K562 (cell line): ENCODE data around the gene FAM168B. TPM values are rescaled to one million over a fixed set of nuclear protein-coding genes. Genes with fewer than 3 reads are reported as not detected.

Experiments used
- ATAC-seq: fragments of 200-7000 bp; cut with Tn5 transposase; 3 replicates; pipeline ENCODE4 v1.9.1; 2020; ENCODE audit warnings: moderate library complexity
- BruUV-seq: library from RNA; stranded (reverse); fragments of 400-500 nt; replicated peaks from 2 replicates; lab custom pipeline; 2021; lab: Mats Ljungman, UMichigan
- CTCF ChIA-PET: fragments of 300-600 bp; formaldehyde crosslinking; extraction: SDS; loops from one replicate; lab custom pipeline; 2021; ENCODE audit warnings: low intra/inter-chr PET ratio; lab: Yijun Ruan, JAX
- POLR2A ChIA-PET: fragments of 300-600, 350-650 bp; sonication (Branson Sonifier 250); formaldehyde crosslinking; extraction: SDS; loops from one replicate; lab custom pipeline; 2021; ENCODE audit warnings: antibody characterized with exemption, inconsistent platforms; lab: Yijun Ruan, JAX
- DNase-seq, 4 experiments: peaks; one replicate each; pipeline versions ENCODE4 v3.0.0 to v3.0.0-alpha.2; 2011 to 2018; ENCODE audit warnings: low spot score in 3 of 4, mixed read lengths in 3 of 4; ENCODE audit errors: extremely low read depth in 1 of 4
- FAIRE-seq: peaks from 2 replicates; lab custom pipeline; 2011; peaks lifted over from hg19 to GRCh38; lab: Jason Lieb, UNC
- H2AFZ ChIP-seq: 2 replicates; pipeline ENCODE4 v1.6.0; 2011; ENCODE audit warnings: low read depth, low read length, control low read depth, inconsistent platforms
- H3K27ac ChIP-seq: fragments of 200-600 bp; 3 replicates; pipeline ENCODE4 v1.8.0; 2011; ENCODE audit warnings: low read depth, mild to moderate bottlenecking, control low read depth, inconsistent platforms, low read length, moderate library complexity, mixed read lengths; ENCODE audit errors: extremely low read depth
- H3K27me3 ChIP-seq, 2 experiments: fragments of 300-600 bp in 1 of 2; 2 replicates in 1 of 2; 3 replicates in 1 of 2; pipeline versions ENCODE4 v1.6.0 to v1.8.0; 2011; ENCODE audit warnings: inconsistent platforms in 2 of 2, low read length in 2 of 2, mild to moderate bottlenecking in 1 of 2, mixed read lengths in 1 of 2, moderate library complexity in 1 of 2; ENCODE audit not compliant: control insufficient read depth in 2 of 2, insufficient read depth in 2 of 2
- H3K36me3 ChIP-seq: fragments of 300-600 bp; 3 replicates; pipeline ENCODE4 v1.8.0; 2011; ENCODE audit warnings: mild to moderate bottlenecking, low read length, inconsistent platforms; ENCODE audit not compliant: control insufficient read depth, insufficient read depth
- H3K4me1 ChIP-seq, 2 experiments: fragments of 200-600 bp in 1 of 2; replicated peaks in 1 of 2; 2 replicates in 1 of 2; 3 replicates in 1 of 2; pipeline versions ENCODE4 v1.5.1 to v1.8.0; 2011; ENCODE audit warnings: inconsistent platforms in 2 of 2, low read length in 2 of 2, mild to moderate bottlenecking in 1 of 2, mixed read lengths in 1 of 2, moderate library complexity in 1 of 2; ENCODE audit not compliant: control insufficient read depth in 2 of 2, insufficient read depth in 2 of 2
- H3K4me2 ChIP-seq: 2 replicates; pipeline ENCODE4 v1.6.1; 2011; ENCODE audit warnings: low read length, control low read depth, inconsistent platforms, mixed read lengths; ENCODE audit not compliant: insufficient read depth
- H3K4me3 ChIP-seq: fragments of 200-600 bp; sonication (generic), shearing (Covaris generic); 2 replicates; pipeline ENCODE4 v1.5.1; 2016; ENCODE audit warnings: control low read depth, inconsistent platforms
- H3K79me2 ChIP-seq: fragments of 200-600 bp; 3 replicates; pipeline ENCODE4 v1.8.0; 2011; ENCODE audit warnings: low read length, inconsistent platforms; ENCODE audit not compliant: control insufficient read depth, insufficient read depth
- H3K9ac ChIP-seq, 2 experiments: 2 replicates each; pipeline versions ENCODE4 v1.6.0 to v1.6.1; 2011; ENCODE audit warnings: low read depth in 2 of 2, low read length in 2 of 2, control low read depth in 1 of 2, inconsistent platforms in 1 of 2, mild to moderate bottlenecking in 1 of 2, mixed read lengths in 1 of 2; ENCODE audit not compliant: insufficient read depth in 1 of 2
- H3K9me1 ChIP-seq: one replicate; pipeline ENCODE4 v1.6.0; 2011; ENCODE audit warnings: inconsistent platforms, mild to moderate bottlenecking, low read length, moderate library complexity; ENCODE audit not compliant: control insufficient read depth, insufficient read depth
- H3K9me3 ChIP-seq: replicated peaks from 2 replicates; pipeline ENCODE4 v1.5.1; 2011; ENCODE audit warnings: low read depth, low read length, inconsistent platforms; ENCODE audit not compliant: control insufficient read depth, insufficient read depth
- H4K20me1 ChIP-seq: replicated peaks from 2 replicates; pipeline ENCODE4 v1.6.1; 2011; ENCODE audit warnings: low read length, inconsistent platforms, mixed read lengths; ENCODE audit not compliant: control insufficient read depth, insufficient read depth
- CBX5 ChIP-seq: IDR thresholded peaks from 2 replicates; pipeline ENCODE4 v1.6.1; 2014; ENCODE audit warnings: low read depth, borderline replicate concordance
- COPS2 ChIP-seq: fragments of 450-650 bp; conservative IDR thresholded peaks from 2 replicates; pipeline ENCODE4 v1.6.1; 2016; ENCODE audit warnings: mild to moderate bottlenecking, moderate library complexity
- ELF1 ChIP-seq: fragments of 200-800 bp; sonication (Bioruptor generic); IDR thresholded peaks from 2 replicates; pipeline ENCODE4 v1.6.1; 2016; ENCODE audit warnings: missing genetic modification characterization, missing compliant biosample characterization
- FOXA1 ChIP-seq: fragments of 450-650 bp; IDR thresholded peaks from 2 replicates; pipeline ENCODE4 v1.6.1; 2016; ENCODE audit warnings: mild to moderate bottlenecking, borderline replicate concordance
- GATAD2A ChIP-seq: fragments of 450-650 bp; IDR thresholded peaks from 2 replicates; pipeline ENCODE4 v1.6.1; 2017
- MCM5 ChIP-seq: fragments of 450-650 bp; IDR thresholded peaks from 2 replicates; pipeline ENCODE4 v1.6.1; 2016; ENCODE audit warnings: low read depth
- NR4A1 ChIP-seq, 2 experiments: fragments of 250-450 bp in 1 of 2; fragments of 450-650 bp in 1 of 2; sonication (Bioruptor Pico) in 1 of 2; IDR thresholded peaks; 2 replicates each; pipeline versions ENCODE4 v1.4.0 to v1.6.1; 2016 to 2020; ENCODE audit warnings: mild to moderate bottlenecking in 2 of 2, missing compliant biosample characterization in 1 of 2, missing genetic modification characterization in 1 of 2, moderate library complexity in 1 of 2
- TBL1XR1 ChIP-seq, 2 experiments: IDR thresholded peaks; 2 replicates each; pipeline ENCODE4 v1.6.1; 2012; ENCODE audit warnings: improper control_type of control experiment in 2 of 2, low read length in 2 of 2, mild to moderate bottlenecking in 1 of 2
- ZNF12 ChIP-seq: sonication (generic); formaldehyde crosslinking; IDR thresholded peaks from 2 replicates; pipeline ENCODE4 v1.4.0; 2020; ENCODE audit warnings: mild to moderate bottlenecking, missing genetic modification reagents
- ZNF445 ChIP-seq: fragments of 250-450 bp; sonication (Bioruptor Pico); IDR thresholded peaks from 2 replicates; pipeline ENCODE4 v1.4.0; 2020; ENCODE audit warnings: low read depth, mild to moderate bottlenecking, moderate library complexity
- ZNF707 ChIP-seq: fragments of 250-450 bp; sonication (Bioruptor Pico); conservative IDR thresholded peaks from 2 replicates; pipeline ENCODE4 v1.8.0; 2022; ENCODE audit warnings: inconsistent platforms, mild to moderate bottlenecking, moderate library complexity
- WGBS: fragments of 100-300 bp; shearing (Covaris generic); methylation state at CpG from one replicate; pipeline ENCODE4 v1.1.6; 2016; ENCODE audit warnings: low coverage, mixed read lengths; ENCODE audit not compliant: insufficient coverage; ENCODE audit errors: missing lambda C conversion rate; 5-methylcytosine and 5-hydroxymethylcytosine counted together
- in situ Hi-C: fragments of 300-500 bp; cut with MboI; formaldehyde crosslinking; loops from 4 replicates; pipeline ENCODE4 v1.15.0; 2018; ENCODE audit warnings: inconsistent platforms, mixed read lengths
- intact Hi-C: fragments of 100-400 bp; cut with micrococcal nuclease; formaldehyde crosslinking; loops from 2 replicates; pipeline ENCODE4 v1.14.2; 2022
- polyA plus RNA-seq, 8 experiments: library from polyadenylated mRNA; depleted of rRNA in 4 of 8; stranded (reverse) in 5 of 8; unstranded in 3 of 8; fragments of >200 nt; fragmentation: Nextera tagmentation in 2 of 8; fragmentation: Illumina TruSeq in 1 of 8; extraction: Ambion mirVana in 2 of 8; extraction: Trizol in 1 of 8; gene quantifications; 2 replicates each; pipeline versions ENCODE4 v1.2.1 to v1.2.3, GENCODE V29; 2011 to 2014; ENCODE audit warnings: inconsistent platforms in 1 of 8, missing spikeins in 1 of 8
- total RNA-seq, 7 experiments: library from RNA; depleted of rRNA in 6 of 7; stranded (reverse); fragments of >200 nt in 6 of 7; fragmentation: Illumina TruSeq in 2 of 7; extraction: Trizol in 2 of 7; gene quantifications; 2 replicates each; pipeline versions ENCODE4 v1.2.1 to v1.2.3, GENCODE V29; 2011 to 2021; ENCODE audit warnings: low replicate concordance in 1 of 7
- TF ChIP-seq, protein P1 (sequence below), 3 experiments: IDR thresholded peaks in 2 of 3; conservative IDR thresholded peaks in 1 of 3; 2 replicates each; pipeline ENCODE4 v1.5.1; 2011 to 2012; ENCODE audit warnings: low read length in 3 of 3, mild to moderate bottlenecking in 3 of 3, control low read depth in 2 of 3, improper control_type of control experiment in 1 of 3, inconsistent platforms in 1 of 3, low read depth in 1 of 3, mixed read lengths in 1 of 3, moderate library complexity in 1 of 3; ENCODE audit not compliant: insufficient read depth in 2 of 3
- TF ChIP-seq, protein P2 (sequence below): fragments of 450-650 bp; IDR thresholded peaks from 2 replicates; pipeline ENCODE4 v1.6.1; 2016; ENCODE audit warnings: missing biosample characterization, missing genetic modification characterization

FAM168B gene
- total and polyA plus RNA-seq, 9 of the 15 experiments (the other 6 are each of a cell fraction or from before 2014, with no cell fraction given), result 3.3 to 76.0 (median 46.1) TPM

DNA sequence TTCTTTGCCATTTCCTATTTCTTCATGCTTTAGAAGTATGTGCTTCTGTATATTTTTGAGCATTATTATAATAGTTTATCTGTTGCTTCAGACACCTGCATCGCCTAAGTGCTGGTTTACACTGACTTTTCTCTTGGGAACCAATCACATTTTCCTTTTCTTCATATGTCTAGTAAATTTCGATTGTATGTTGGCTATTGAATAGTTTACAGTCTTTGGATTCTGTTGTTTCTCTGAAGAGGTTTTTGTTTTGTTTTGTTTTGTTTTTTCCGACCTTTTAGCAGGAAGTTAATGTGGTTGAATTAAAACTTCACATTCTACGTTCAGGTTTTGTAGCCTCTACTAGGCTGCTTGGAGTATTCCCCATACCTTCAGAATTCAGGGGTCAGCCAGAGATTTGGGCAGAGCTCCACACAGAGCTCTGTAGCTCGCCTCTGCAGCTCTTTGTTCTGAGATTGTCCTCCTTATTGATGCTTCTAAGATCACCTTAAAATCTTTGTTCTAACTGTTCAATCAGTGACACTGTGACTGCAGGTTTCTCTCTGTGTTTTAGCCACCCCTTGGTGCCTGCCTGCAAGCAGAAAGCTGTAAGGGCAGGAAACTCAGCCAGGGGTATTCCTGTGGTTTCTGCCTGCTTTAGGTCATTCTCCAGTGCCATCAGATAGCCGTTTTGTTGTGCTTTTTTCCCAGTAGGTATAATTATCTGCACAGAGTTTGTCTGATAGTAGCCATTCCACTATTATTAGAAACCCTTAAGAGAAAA lies 83.4 kb downstream of the FAM168B start:
- no peak overlapping the region for H3K4me2 ChIP-seq
- no peak for FAIRE-seq
- TF ChIP-seq, protein P1, sequence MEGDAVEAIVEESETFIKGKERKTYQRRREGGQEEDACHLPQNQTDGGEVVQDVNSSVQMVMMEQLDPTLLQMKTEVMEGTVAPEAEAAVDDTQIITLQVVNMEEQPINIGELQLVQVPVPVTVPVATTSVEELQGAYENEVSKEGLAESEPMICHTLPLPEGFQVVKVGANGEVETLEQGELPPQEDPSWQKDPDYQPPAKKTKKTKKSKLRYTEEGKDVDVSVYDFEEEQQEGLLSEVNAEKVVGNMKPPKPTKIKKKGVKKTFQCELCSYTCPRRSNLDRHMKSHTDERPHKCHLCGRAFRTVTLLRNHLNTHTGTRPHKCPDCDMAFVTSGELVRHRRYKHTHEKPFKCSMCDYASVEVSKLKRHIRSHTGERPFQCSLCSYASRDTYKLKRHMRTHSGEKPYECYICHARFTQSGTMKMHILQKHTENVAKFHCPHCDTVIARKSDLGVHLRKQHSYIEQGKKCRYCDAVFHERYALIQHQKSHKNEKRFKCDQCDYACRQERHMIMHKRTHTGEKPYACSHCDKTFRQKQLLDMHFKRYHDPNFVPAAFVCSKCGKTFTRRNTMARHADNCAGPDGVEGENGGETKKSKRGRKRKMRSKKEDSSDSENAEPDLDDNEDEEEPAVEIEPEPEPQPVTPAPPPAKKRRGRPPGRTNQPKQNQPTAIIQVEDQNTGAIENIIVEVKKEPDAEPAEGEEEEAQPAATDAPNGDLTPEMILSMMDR (IDR thresholded peaks at IDR 0.05 in 2 of 3, conservative IDR thresholded peaks at IDR 0.05 in 1 of 3; ENCODE audit: insufficient read depth in 2 of 3, low read depth in 1 of 3, low read length in 3 of 3), result no peak
- TF ChIP-seq TBL1XR1 (IDR thresholded peaks at IDR 0.05; ENCODE audit: low read length in 2 of 2) (no peak), ZNF707 (CRISPR knock-in tag) (no peak), CBX5 (no peak), ZNF12 (CRISPR knock-in tag) (no peak), ELF1 (tag) (no peak), MCM5 (no peak), NR4A1 (CRISPR knock-in tag; IDR thresholded peaks at IDR 0.05) (no peak), NR4A1 (tag; IDR thresholded peaks at IDR 0.05) (no peak), GATAD2A (no peak), COPS2 (no peak), ZNF445 (no peak), FOXA1 (no peak)
- TF ChIP-seq, protein P2, sequence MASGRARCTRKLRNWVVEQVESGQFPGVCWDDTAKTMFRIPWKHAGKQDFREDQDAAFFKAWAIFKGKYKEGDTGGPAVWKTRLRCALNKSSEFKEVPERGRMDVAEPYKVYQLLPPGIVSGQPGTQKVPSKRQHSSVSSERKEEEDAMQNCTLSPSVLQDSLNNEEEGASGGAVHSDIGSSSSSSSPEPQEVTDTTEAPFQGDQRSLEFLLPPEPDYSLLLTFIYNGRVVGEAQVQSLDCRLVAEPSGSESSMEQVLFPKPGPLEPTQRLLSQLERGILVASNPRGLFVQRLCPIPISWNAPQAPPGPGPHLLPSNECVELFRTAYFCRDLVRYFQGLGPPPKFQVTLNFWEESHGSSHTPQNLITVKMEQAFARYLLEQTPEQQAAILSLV (tag), result no peak
- TF ChIP-seq, all 486 proteins: peak for 0
- no peaks in the 10 kb centered on the region for H3K79me2 ChIP-seq
- no peak overlapping the region for H3K4me3 ChIP-seq
- CTCF ChIA-PET, result no interaction called here
- peaks cover 32 to 57% of the 10 kb centered on the region in 2 experiments; a peak in 4 of 5 replicates for H3K27me3 ChIP-seq
- H3K4me1 ChIP-seq, result no peaks in the 10 kb centered on the region
- POLR2A ChIA-PET, result interaction anchor here (1.2 kb wide), 1 partner anchor 23 kb away, joined by 3 read pairs; no protein-coding TSS in a partner anchor
- in situ Hi-C loops, result no loop called here
- H3K9me3 ChIP-seq, result no peaks in the 10 kb centered on the region
- H3K36me3 ChIP-seq, result no peaks in the 10 kb centered on the region
- BruUV-seq, result no TSS peak
- no peaks in the 10 kb centered on the region for H4K20me1 ChIP-seq
- H3K27ac ChIP-seq, result no peak overlapping the region
- intact Hi-C loops, result loop anchor here (10.0 kb wide), 1 partner anchor 385 kb away; no protein-coding TSS in a partner anchor
- no peak for ATAC-seq
- no peak overlapping the region for H2AFZ ChIP-seq
- 1% methylated on average over 6 of the region's 6 CpGs for whole genome bisulfite sequencing
- H3K9me1 ChIP-seq, result no peaks in the 10 kb centered on the region
- H3K9ac ChIP-seq, result no peak overlapping the region
- no peak for DNase-seq
